ENCODE results near the gene PHF13.

DNA sequence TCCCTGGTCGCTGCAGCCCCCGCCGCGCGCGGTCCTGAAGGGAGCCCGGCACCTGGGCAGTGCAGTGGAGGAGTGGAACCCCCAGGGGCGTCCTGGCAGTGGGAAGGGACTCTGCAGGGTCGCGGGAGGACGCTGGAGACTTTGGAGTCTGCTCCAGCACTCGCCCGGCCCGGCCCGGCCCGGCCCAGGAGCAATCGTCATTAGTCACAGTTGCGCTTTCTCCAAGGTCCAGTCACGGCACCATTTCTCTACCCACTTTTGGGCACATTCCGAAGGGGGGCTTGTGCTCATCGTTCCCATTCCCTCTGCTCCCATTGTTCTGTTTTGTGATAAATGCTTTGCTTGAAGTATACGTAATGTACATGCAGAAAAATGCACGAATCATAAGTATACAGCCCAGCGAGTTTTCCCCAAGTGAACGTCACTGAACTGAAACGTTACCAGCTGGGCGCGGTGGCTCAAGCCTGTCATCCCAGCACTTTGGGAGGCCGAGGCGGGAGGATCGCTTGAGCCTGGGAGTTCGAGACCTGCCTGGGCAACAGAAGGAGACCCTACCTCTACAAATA, 12.1 kb downstream of the PHF13 start:
- no peak for TF ChIP-seq GATA2 (IDR thresholded peaks at IDR 0.05; ENCODE audit: low read depth, low read length)
- TF ChIP-seq GATA3 (IDR thresholded peaks at IDR 0.05; ENCODE audit: low read depth, low read length), result no peak
